IPS-NIHi11 (cell line): ENCODE results near the gene TRIM65.
A peak's percentile ranks its signal among the peaks of the same experiment; 100 is the strongest.

Source experiments
- DNase-seq: peaks from one replicate; pipeline ENCODE4 v3.0.0; 2012; ENCODE audit warnings: mixed read lengths, low spot score

The TRIM65 gene

GRCh38 chr17:75917141-75917916 is 20.6 kb upstream of the TRIM65 start:
- DNase-seq: no peak

- no peak for DNase-seq
These were observed 18.5 kb upstream of the TRIM65 start for GRCh38 chr17:75915268-75915667.

- peak; percentile 52 for DNase-seq
These were observed 18.0 kb upstream of the TRIM65 start for GRCh38 chr17:75914643-75915267.

GRCh38 chr17:75913537-75914210 is 16.9 kb upstream of the TRIM65 start:
- DNase-seq: no peak

- no peak for DNase-seq
These were observed 13.9 kb upstream of the TRIM65 start for GRCh38 chr17:75910699-75911098.

DNA sequence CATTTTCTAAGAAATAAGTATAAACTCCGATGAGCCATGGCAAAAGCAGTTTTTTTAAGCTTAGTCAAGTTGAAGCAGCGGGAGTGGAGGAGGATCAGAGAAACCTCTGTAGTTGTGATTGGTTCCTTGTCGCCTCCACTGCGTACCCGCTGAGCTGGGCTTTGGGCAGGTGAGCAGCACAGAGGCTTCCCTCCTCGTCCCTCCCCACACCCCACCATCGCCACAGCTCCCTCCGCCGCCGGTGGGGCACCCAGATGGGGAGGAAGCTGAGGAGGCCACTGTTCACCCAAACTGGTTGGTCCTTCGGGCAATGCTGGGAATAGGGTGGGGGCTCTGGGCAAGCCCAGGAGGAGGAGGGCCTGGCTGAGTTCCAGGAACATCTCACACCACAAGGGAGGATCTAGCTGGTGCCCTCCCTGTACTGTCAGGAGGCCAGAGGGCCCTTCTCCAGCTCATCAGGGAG is 13.1 kb upstream of the TRIM65 start:
- DNase-seq: no peak

DNA sequence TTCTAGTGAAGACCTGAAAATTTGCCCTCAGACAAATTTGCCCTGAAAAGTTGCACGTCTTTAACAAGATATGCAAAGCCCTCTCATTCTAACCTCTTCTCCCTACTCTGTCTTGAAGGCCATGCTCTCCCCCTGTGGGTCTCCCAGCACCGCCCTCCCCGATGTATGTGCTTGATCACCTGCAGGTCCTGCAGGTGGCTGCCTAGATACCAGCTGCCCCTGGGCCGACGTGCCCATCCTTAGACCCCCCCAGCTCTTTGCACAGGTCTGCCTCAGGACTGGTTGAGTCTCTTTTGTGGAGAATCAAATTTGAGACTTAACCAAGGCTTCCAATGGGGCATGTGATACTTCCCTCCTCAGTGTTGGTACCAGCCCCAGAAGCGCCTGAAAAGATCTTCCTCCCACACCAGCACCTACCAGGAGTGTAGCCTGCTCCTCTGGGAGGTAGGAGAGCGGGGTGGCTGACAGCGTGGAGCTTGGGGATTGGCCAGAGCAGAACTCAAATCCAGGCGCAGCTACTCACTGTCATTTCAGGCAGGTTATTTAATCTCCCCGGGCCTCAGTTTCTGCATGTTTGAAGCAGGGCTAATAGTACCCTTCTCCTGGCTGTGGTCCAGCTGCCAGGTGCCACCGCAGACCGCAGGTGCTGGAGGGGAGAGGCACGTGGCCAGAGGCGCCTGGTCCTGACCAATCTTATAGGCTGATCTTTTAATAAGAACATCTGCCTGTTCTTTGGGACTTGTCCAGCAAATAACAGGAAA is 12.5 kb upstream of the TRIM65 start:
- DNase-seq: no peak

DNA sequence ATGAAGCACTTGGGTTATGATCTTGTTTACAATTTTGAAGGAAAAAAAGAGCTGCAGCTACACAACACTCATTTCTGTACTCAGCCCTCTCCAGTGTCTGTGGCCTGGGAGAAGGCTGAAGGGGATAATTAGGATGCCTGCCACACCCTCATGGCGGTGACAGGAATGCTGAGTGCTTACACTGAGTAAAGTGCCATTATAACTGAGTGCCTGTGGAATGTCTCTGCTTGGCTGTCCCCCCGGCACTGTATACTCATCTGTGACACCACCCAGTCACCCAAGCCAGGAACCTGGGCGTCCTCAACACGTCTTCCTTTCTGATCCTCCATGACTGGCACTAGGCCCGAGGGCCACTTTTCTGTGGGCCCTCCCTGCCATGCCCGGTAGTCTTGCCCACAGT is 11.4 kb upstream of the TRIM65 start:
- DNase-seq: no peak

- DNase-seq: no peak
These were observed 9.6 kb upstream of the TRIM65 start for GRCh38 chr17:75906143-75906884.

DNA sequence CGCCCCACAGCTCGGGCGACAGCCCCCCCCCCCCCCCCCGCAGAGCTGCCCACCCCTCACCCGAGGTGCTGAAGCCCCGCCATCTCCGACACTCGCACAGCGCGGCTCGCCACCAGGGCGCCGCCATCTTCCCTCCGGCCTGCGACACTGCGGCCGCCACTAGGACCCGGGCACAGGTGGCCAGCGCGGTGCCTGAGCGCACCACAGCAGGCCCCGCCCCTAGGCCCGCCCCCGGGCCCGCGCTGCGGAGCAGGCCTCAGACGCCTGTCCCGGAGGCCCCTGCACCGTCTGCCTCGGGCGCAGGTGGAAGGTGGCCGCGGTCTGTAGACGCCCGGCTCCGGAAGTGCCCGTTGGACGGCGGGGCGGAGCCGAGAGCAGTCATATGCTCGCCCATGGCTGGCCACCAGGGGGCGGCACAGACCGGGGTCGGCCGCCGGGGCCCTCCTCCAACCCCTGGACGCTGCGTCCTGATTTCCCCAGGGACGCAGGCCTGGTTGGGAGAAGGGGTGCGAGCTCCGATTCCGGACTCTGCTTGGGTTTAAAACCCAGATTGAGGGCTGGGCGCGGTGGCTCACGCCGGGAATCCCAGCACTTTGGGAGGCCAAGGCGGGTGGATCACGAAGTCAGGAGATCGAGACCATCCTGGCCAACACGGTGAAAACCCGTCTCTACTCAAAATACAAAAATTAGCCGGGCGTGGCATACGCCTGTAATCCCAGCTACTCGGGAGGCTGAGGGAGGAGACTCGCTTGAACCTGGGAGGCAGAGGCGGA is 8.2 kb upstream of the TRIM65 start, which contains the start of gene MRPL38:
TSS of gene MRPL38 (minus strand) at position 136 of the 773 bp plus-strand sequence. CDS start at position 127, 9 bp downstream.
- peak; percentile 99 for DNase-seq

DNA sequence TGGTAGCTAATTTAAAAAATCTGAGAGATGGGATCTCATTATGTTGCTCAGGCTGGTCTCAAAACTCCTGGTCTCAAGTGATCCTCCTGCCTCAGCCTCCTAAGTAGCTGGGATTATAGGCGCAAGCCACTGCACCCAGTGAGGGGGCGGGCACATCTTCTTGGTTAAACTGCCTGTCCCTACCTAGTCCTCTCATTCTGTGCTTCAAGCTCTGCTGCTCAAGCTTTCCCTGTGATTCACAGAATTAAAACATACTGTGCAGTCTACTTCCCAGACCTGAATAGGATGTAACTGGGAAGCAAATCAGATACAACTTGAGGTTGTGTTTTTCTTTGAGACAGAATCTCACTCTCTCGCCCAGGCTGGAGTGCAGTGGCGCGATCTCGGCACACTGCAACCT is 5.7 kb upstream of the TRIM65 start:
- no peak for DNase-seq

- no peak for DNase-seq
These were observed 5.0 kb upstream of the TRIM65 start for GRCh38 chr17:75901727-75902126.

DNA sequence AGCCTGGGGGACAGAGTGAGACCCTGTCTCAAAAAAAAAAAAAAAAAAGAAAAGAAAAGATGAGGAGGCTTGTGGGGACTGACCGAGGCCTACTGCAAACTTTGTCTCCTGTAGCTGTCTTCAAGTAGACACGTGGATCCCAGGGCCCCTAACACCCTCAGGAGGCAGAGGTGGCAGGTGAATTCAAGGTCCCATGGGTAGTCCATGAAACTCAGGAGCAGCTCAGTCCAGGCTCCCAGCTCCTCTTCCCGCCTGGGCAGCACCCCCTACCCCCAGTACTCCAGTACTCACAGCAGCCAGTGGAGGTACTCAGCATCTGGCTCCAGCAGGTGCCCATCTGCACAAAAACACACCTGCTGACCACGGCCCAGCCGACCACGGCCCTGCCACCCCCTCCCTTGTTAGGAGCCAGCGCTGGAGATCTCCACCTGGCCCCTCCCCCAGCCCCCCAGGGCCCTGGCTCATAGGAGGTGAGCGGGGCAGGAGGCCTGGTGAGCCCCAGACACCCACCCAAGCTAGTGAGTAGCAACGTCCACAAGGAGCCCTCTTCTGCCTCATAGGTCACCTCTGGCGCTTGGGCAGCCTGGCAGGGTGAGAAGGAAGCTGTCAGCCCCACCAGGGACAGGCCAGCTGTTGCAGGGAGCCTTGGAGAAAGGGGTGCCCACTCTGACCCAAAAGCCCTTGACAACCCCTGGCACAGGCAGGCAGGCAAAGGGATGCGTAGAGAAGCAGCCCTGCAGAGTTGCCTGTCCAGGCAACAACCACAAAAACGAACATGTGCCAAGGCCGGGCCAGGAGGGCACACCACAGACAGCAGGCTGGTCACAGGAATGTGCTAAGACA is 4.2 kb upstream of the TRIM65 start:
- DNase-seq: no peak

GRCh38 chr17:75899767-75900468 is 3.2 kb upstream of the TRIM65 start:
- no peak for DNase-seq

GRCh38 chr17:75899353-75899752 is 2.6 kb upstream of the TRIM65 start:
- no peak for DNase-seq

- DNase-seq: no peak
These were observed 2.0 kb upstream of the TRIM65 start for GRCh38 chr17:75898791-75899190.

- no peak for DNase-seq
These were observed 1.3 kb upstream of the TRIM65 start for GRCh38 chr17:75898065-75898464.

GRCh38 chr17:75897160-75898019 is 639 bp upstream of the TRIM65 start:
- DNase-seq: no peak
